Stimulated activated CD4-positive, alpha-beta T cell treated with anti-CD3 and anti-CD28 coated beads, Interleukin-12 subunit alpha, Interleukin-12 subunit beta, amount 100 ng/mL, for 4 hours (primary cell): ENCODE data around the gene GP2.

Experiments used
- DNase-seq: peaks from one replicate; pipeline ENCODE4 v3.0.0-alpha.2; 2020

The GP2 gene

DNA sequence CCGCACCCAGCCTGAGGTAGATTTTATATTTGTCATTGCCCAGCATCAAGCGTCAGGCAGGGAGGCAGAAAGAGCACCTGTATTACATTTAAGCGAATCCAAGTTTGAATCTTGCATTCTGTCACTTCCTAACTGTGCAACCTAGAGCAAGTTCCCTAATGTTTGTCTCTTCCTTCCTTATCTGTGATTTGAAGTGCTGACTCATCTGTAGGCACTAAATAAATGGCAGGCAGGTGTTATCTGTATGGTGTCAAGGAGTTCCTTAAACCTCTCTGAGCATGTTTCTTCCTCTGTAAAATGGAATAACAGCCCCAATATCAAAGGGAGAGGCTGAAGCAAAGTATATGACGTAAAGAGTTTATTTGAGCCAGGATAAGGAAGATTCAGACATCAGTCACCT, 24.3 kb downstream of the GP2 start:
- DNase-seq: no peak

- DNase-seq: no peak
These were observed 24.9 kb downstream of the GP2 start for GRCh38 chr16:20302389-20302788.

- no peak for DNase-seq
These were observed 25.5 kb downstream of the GP2 start for GRCh38 chr16:20301840-20302239.

- DNase-seq: peak; percentile 6
These were observed 26.8 kb downstream of the GP2 start for GRCh38 chr16:20300312-20301097.

DNA sequence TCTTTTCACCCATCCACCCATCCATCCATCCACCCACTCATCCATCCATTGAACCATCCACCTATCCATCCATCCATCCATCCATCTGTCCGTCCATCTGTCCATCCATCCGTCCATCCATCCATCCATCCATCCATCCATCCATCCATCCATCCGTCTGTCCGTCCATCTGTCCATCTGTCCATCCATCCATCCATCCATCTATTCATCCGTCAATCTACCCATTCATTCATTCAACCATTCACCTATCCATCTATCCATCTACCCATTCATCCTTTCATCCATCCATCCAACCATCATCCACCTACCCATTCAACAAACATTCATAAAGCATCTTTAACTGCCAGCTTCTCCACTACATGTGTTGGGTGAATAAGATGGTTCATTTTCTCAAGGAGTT, 28.9 kb downstream of the GP2 start:
- DNase-seq: no peak

DNA sequence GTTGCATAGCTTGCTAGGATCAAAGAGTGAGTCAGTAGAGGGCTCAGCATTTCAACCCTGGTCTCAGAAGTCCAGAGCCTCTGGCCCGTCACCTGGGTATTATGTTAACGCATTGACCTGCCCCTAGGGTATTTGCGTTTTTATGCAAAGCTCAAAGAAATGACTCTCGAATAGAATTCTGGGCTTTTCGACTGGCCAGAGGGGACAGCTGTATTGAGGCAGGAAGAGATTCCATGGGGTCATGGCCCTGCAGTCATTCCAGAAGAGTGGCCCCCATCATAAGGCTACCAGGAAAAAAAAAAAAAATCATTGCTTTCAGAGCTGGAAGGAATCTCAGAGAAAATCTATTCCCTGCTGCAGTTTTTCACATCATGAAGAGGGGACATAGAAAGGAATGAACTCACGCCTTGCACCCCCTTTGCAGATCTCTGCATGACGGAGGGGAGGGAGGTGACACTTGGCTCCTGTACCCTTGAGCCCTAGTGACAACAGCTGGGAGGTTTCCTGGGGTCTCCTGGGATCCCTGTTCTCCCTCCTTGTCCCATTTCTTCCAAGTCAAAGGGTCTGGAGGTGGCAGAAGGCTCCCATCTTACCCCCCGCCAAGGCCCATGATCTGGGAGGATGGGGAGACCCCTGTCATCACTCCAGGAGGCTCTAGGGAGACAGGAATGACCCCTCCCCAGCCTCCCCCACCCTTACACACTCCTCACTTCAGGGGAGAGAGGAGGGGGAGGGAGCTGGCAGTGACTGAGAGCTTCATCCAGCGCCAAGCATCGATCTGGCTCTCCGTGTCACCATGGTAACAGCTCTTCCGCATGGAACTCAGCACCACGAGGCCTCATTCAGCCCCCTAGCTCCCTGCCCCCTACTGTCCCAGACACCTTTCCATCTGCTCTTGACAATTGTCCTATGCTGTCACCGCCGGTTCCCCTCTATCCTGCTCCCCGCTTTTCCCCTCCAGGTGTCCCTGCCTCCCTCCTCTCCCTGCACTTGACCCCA, 35.8 kb downstream of the GP2 start:
- DNase-seq: no peak

DNA sequence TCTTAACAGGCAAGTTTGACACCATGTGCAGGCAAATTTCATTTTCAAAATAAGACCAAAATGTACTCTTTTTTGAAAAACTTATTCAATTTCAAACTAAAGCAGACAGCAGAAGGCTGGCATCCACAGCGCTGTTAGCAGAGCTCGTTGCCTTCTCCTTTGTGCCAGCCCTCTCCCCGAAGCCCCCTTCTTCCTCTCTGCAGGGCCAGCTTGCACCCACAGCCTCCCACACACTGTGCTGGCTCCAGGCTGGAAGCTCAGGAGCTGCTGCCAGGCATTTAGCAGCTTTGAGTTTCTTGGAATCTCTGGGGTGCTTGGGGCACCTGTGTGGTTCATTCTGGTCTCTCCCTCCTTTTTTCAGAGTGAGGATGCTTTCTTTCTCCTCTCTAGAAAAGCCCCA, 37.7 kb downstream of the GP2 start:
- DNase-seq: no peak

GRCh38 chr16:20285993-20286499, 41.3 kb downstream of the GP2 start:
- no peak for DNase-seq

GRCh38 chr16:20280259-20280658, 47.1 kb downstream of the GP2 start:
- no peak for DNase-seq

DNA sequence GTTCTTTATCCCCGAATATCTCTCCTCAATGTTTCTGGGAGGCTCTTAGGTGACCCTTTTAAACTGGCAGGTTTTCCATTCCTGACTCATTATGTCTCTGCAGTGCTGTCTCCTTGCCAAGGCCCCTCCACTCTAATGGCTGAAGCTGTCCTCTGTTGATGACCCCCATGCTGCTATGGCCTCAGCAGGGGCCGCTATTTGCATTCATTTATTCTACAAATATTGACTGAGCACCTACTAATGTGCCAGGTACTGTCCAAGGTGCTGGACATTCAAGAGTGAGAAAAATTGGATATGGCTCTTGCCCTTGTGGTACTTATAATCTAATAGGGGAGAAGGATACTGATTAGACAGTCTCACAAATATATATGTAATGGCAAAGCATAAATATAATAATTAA, 55.4 kb downstream of the GP2 start:
- DNase-seq: no peak

DNA sequence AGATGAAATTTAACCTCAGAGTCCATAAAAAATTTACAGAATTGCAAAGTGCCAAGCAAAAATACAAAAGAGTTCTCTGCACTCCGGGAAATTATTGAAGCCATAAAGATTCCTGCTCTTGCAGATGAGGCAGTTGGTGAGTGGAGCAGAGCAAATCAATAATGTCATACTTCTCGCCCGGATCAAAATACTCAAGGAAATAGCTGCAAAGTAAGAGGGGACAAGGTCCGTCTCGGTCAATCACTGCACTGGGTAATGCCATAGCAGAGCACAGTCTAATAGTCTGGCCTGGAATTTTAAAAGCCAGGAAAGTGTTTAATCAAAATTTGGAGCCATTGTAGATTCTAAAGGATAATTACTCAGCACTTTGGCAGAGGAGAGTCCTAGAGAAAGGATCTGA, 58.9 kb downstream of the GP2 start:
- no peak for DNase-seq

DNA sequence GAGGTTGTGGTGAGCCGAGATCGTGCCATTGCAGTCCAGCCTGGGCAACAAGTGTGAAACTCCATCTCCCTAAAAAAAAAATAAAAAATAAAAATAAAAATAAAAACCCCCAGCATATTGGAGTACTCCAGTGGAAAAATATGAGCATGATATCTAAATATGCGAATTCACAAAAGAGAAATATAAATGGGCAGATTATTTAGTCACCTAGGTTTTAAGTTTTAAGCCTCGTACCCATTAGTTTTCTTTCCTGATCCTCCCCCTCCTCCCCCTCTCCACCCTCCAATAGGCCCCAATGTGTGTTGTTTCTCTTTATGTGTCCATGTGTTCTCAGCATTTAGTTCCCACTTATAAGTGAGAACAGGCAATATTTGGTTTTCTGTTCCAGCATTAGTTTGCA, 62.3 kb downstream of the GP2 start:
- DNase-seq: no peak

DNA sequence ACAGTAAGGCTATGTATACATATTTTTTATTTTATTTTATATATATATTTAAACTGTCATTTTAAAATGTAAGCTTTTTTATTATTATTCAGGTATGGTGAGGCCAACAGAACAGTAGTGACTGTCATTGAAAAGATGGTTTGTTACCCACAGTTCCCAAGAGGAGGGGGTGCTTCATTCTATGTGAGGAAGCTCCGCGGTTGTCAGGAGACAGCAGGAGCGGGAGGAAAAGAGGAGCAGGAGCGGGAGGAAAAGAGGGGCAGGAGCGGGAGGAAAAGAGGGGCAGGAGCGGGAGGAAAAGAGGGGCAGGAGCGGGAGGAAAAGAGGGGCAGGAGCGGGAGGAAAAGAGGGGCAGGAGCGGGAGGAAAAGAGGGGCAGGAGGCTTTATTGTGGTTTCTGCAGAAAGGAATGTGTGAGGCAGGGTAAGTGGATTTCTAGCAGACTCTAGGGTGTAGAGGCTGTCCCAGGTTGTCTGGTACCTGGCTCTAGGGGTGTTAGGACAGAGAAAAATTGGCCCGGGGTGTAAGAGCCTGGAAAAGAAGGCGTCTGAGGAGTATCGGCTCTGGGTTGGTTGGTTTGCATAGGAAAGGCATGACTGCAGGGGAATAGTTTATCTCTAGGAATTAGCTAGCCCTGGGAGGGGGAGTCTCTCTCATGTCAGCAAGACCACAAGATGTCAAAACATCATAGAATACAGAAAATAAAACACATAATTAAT, 64.0 kb downstream of the GP2 start:
- DNase-seq: no peak

DNA sequence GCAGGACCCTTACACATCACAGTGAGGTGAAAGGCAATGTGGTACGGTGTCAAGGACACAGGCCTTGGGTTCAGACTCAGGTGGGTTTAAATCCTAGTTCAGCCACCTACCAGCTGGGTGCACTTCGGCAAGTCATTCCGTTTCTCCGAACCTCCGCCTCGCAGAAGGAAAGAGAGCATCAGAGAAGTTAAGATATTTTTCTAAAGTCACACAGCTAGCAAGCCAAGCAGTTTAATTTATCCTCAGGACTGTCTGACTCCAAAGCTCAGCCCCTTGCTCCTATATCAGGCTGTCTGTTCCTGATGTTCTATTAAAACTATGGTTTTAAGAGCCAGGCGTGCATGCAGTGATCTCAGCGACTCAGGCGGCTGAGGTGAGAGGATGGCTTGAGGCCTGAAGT, 65.1 kb downstream of the GP2 start:
- DNase-seq: no peak

GRCh38 chr16:20260215-20261009, 66.9 kb downstream of the GP2 start:
- no peak for DNase-seq
